Spleen (tissue), 11 donors: ENCODE measurements around the gene LMO2. TPM values are rescaled to one million over a fixed set of nuclear protein-coding genes. Genes with fewer than 3 reads are reported as not detected.

ENCODE experiments used
- DNase-seq: peaks from one replicate; pipeline ENCODE4 v3.0.0-alpha.2; 2020
- H3K27ac ChIP-seq, 8 donors: fragments of 200-600 bp; sonication (generic) in 7 of 8; 1 replicate in 4 of 8; 2 replicates in 4 of 8; pipeline versions ENCODE4 v1.5.0 to v1.8.0; 2016 to 2021; ENCODE audit warnings: inconsistent platforms in 4 of 8, mild to moderate bottlenecking in 4 of 8, moderate library complexity in 1 of 8
- H3K27me3 ChIP-seq, 7 donors: fragments of 200-600 bp; sonication (generic) in 6 of 7; replicated peaks in 1 of 7; 1 replicate in 4 of 7; 2 replicates in 3 of 7; pipeline versions ENCODE4 v1.5.0 to v1.8.0; 2016 to 2021; ENCODE audit warnings: inconsistent platforms in 3 of 7, mild to moderate bottlenecking in 1 of 7
- H3K36me3 ChIP-seq, 6 donors: fragments of 200-600 bp; sonication (generic) in 5 of 6; 1 replicate in 4 of 6; 2 replicates in 2 of 6; pipeline versions ENCODE4 v1.5.0 to v1.8.0; 2016 to 2021; ENCODE audit warnings: inconsistent platforms in 2 of 6
- H3K4me1 ChIP-seq, 6 donors: fragments of 200-600 bp; sonication (generic) in 5 of 6; 1 replicate in 3 of 6; 2 replicates in 3 of 6; pipeline versions ENCODE4 v1.5.0 to v1.8.0; 2016 to 2021; ENCODE audit warnings: inconsistent platforms in 3 of 6
- H3K4me3 ChIP-seq, 8 donors: fragments of 200-600 bp; sonication (generic) in 7 of 8; 1 replicate in 4 of 8; 2 replicates in 4 of 8; pipeline versions ENCODE4 v1.5.0 to v1.8.0; 2016 to 2021; ENCODE audit warnings: inconsistent platforms in 4 of 8, mild to moderate bottlenecking in 4 of 8, moderate library complexity in 2 of 8
- H3K9me3 ChIP-seq, 8 donors: fragments of 200-600 bp; sonication (generic) in 7 of 8; 1 replicate in 4 of 8; 2 replicates in 4 of 8; pipeline versions ENCODE4 v1.5.0 to v1.8.0; 2016 to 2021; ENCODE audit warnings: inconsistent platforms in 4 of 8
- CTCF ChIP-seq, 11 experiments: fragments of 200-600 bp in 7 of 11; fragments of 450-650 bp in 4 of 11; sonication (generic) in 4 of 11; IDR thresholded peaks in 8 of 11; conservative IDR thresholded peaks in 3 of 11; 1 replicate in 7 of 11; 2 replicates in 4 of 11; pipeline versions ENCODE4 v1.4.0 to v1.8.0; 2016 to 2021; ENCODE audit warnings: antibody characterized with exemption in 11 of 11, inconsistent platforms in 4 of 11, mild to moderate bottlenecking in 1 of 11
- POLR2A ChIP-seq, 3 donors: fragments of 450-650 bp; IDR thresholded peaks; one replicate each; pipeline ENCODE4 v1.5.1; 2017; ENCODE audit warnings: antibody characterized with exemption in 3 of 3, mild to moderate bottlenecking in 1 of 3
- POLR2AphosphoS5 ChIP-seq, 3 donors: sonication (generic); formaldehyde crosslinking; IDR thresholded peaks; one replicate each; pipeline ENCODE4 v1.5.1; 2017; ENCODE audit warnings: antibody characterized with exemption in 3 of 3
- WGBS, 5 donors: extraction: QIAGEN DNeasy Blood & Tissue Kit in 3 of 5; methylation state at CpG; one replicate each; pipeline versions ENCODE4 v1.1.5 to v1.1.7; 2013 to 2018; 5-methylcytosine and 5-hydroxymethylcytosine counted together
- intact Hi-C: fragments of 100-400 bp; cut with DNase I; formaldehyde crosslinking; loops from one replicate; pipeline ENCODE4 v1.15.0; 2023; ENCODE audit warnings: low total_unique reads
- polyA plus RNA-seq, 3 donors: library from polyadenylated mRNA; stranded (reverse); fragments of 200-250 nt; gene quantifications; one replicate each; pipeline ENCODE4 v1.2.1, GENCODE V29; 2013
- total RNA-seq, 7 donors: library from RNA; depleted of rRNA in 3 of 7; stranded (reverse); fragments of >200 nt in 3 of 7; fragmentation: NEBNext Ultra II Directional in 4 of 7; extraction: Animal tissue kit (Norgen Biotek cat#: 25700) in 4 of 7; gene quantifications; one replicate each; pipeline versions ENCODE4 v1.1.0 to v1.2.1, GENCODE V29; 2016 to 2021
- donor health status: healthy with polysubstance abuse.
- donor health status: DM: no; HTN: no; CAD: no; lungs with moderate emphysema.
- donor health status: DM: no; HTN: no; CAD: no.
- donor health status: Bipolar disorder and iron deficiency.
- donor health status: healthy.
- donor health status: DM: no; HTN: no; CAD: no.
- donor health status: DM: yes; HTN: yes; CAD: no.

Gene LMO2
- total and polyA plus RNA-seq, 10 donors = 36.0 to 79.4 (median 61.5) TPM

GRCh38 chr11:33829430-33830141, 62.3 kb downstream of the LMO2 start:
- Histone ChIP-seq H3K4me3 (peak overlapping the region; percentile 6 to 62 (median 24)), H3K9me3 (no peaks in the 10 kb centered on the region), H3K4me1 (peaks cover 7 to 14% (median 12%) of the 10 kb centered on the region in 6 donors), H3K36me3 (no peaks in the 10 kb centered on the region), H3K27me3 (peaks cover 0 to 65% (median 28%) of the 10 kb centered on the region in 7 donors), H3K27ac (no peak overlapping the region)
- TF ChIP-seq POLR2A (IDR thresholded peaks at IDR 0.05) = no peak
- peak; percentile 33 to 73 (median 65) for TF ChIP-seq CTCF (IDR thresholded peaks at IDR 0.05 in 8 of 11, conservative IDR thresholded peaks at IDR 0.05 in 3 of 11)
- WGBS, 5 donors = 20 to 23% (median 21%) methylated on average over 10 of the region's 10 CpGs
- intact Hi-C loops = no loop called here
- no peak for DNase-seq

GRCh38 chr11:33828604-33829429, 63.1 kb downstream of the LMO2 start:
- Histone ChIP-seq H3K4me1 (peaks cover 7 to 14% (median 12%) of the 10 kb centered on the region in 6 donors), H3K27ac (no peak overlapping the region), H3K4me3 (peak overlapping the region; percentile 6 to 62 (median 24)), H3K9me3 (no peaks in the 10 kb centered on the region), H3K36me3 (no peaks in the 10 kb centered on the region), H3K27me3 (peaks cover 0 to 67% (median 28%) of the 10 kb centered on the region in 7 donors)
- TF ChIP-seq POLR2AphosphoS5 (IDR thresholded peaks at IDR 0.05) (no peak), POLR2A (IDR thresholded peaks at IDR 0.05) (no peak), CTCF (IDR thresholded peaks at IDR 0.05 in 8 of 11, conservative IDR thresholded peaks at IDR 0.05 in 3 of 11) (no peak)
- no peak for DNase-seq
- WGBS, 5 donors = 10 to 28% (median 15%) methylated on average over 27 to 56 of the region's 56 CpGs
- intact Hi-C loops = no loop called here

- TF ChIP-seq POLR2A (IDR thresholded peaks at IDR 0.05) (no peak), CTCF (IDR thresholded peaks at IDR 0.05 in 8 of 11, conservative IDR thresholded peaks at IDR 0.05 in 3 of 11) (no peak), POLR2AphosphoS5 (IDR thresholded peaks at IDR 0.05) (no peak)
- H3K4me3 ChIP-seq = no peak overlapping the region
- WGBS, 5 donors = 78 to 88% (median 88%) methylated on average over 4 of the region's 4 CpGs
- no peaks in the 10 kb centered on the region for H3K36me3 ChIP-seq
- peaks cover 7 to 14% (median 12%) of the 10 kb centered on the region in 6 donors for H3K4me1 ChIP-seq
- H3K27me3 ChIP-seq = peaks cover 0 to 80% (median 28%) of the 10 kb centered on the region in 7 donors
- no peaks in the 10 kb centered on the region for H3K9me3 ChIP-seq
- intact Hi-C loops = no loop called here
- DNase-seq = no peak
- H3K27ac ChIP-seq = no peak overlapping the region
Observed at GRCh38 chr11:33827206-33827605, 64.7 kb downstream of the LMO2 start.
